HG03097 (cell line): ENCODE results near the gene TRPC3.
A peak's percentile ranks its signal among the peaks of the same experiment; 100 is the strongest.

ENCODE experiments used
- ATAC-seq: cut with Tn5 transposase; IDR thresholded peaks from one replicate; pipeline ENCODE4 v1.9.1; 2021; ENCODE audit not compliant: unreplicated experiment, low FRiP score

TRPC3 gene

DNA sequence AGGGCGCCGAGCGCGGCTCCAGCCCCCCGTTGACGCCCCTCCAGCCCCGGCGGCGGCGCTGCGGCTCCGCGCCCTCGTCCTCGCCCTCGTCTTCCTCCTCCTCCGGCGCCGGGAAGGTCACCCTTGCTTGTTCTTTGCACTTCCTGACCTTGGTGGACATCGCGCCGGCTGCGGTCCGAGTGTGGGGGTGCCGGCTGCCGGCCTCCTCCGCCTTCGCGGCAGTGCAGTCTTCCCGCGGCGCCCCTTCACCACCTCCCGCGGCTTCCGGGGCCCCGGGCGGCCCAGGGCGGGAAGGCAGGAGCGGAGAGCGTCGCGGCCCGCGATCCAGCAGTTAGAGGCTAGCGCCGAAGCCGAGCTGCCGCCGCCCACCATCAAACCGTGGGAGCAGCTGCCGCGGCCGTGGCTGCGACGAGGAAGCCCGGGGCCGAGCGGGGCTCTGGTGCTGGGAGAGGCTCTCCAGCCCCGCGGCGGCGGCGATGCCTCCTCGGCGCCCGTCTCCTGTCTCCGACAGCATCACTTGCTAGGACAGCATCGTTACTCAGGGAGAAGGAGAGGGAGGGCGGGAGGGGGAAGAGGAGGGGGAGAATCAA, at the start of gene TRPC3:
Gene TRPC3, minus strand, starts transcription at position 540 of the 590 bp plus-strand sequence. Its CDS starts 380 bp downstream, at position 160.
- no peak for ATAC-seq

DNA sequence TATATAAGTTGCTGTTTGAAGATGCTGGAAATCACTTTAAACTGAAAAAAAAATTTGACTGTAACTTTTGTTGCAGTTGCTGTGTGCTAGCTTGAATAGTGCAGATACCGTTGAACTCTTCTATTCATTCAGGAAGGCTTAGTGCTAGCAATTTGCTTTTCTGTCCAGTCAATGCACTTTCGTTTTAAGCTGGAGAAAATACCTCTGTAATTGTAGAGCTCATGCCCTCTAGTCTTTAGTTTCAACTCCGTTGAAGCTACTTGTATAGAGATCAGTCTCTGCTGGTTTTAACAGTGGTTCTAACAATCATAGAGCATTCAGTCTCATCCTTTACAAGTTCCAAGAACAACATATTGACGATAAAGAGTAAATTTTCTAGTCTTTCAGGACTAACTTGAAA, 49.0 kb upstream of the TRPC3 start:
- no peak for ATAC-seq

DNA sequence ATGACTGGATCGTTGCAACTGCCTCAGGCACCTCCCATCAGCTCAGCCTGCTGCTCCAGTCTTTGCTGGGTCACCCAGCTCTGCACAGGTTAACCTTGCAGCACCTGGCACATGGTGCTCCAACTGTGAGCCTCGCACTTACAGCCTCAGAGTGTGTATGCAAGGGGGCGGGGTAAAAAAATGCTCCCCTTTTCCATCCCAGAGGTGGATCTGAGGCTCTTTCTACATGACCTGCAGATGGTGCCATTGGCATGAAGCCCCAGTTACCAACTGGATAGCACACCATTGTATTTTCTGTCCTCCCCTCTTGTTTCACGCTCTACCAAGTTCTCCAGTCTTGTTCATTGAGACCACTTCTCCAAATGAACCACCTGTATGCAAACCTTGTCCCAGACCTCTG, 46.2 kb upstream of the TRPC3 start:
- ATAC-seq: no peak

GRCh38 chr4:121995790-121996537, 44.1 kb upstream of the TRPC3 start:
- ATAC-seq: no peak

DNA sequence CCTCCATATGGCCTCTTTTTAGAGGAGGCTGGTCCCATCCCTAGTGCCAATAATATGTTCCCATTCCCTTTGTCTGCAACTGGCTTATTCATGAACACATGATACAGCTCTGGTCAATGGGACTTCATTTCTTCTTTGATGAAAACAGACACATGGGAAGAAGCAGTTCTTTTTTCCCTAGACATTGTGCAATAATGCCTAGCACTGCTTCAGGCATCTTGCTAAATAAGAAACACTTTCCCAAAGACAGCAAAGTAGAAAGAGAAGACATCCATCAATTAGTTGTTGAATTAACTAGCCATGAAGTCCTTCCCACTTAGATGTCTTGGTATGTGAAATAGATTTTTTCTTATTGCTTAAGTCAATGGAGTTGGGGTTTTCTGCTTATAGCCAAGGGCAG, 40.1 kb upstream of the TRPC3 start:
- ATAC-seq: no peak

DNA sequence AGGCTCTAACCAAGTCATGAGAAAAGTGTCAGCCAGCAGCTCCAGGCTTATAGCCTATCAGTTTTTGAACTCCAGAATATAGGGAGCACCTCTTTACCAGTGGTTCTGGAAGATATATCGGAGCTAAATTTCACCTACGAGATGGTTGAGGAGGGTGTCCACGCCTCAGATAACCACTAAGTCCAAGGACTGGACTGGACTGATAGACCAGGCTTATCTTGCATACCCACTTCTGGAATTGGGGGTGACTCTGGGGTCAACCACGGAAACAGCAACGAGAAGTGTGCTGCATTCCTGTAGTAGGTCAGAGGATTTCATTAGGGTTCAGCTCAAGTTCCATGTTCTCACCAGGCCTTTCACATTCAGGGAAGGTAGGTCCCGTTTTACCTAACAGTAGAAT, 38.6 kb upstream of the TRPC3 start:
- no peak for ATAC-seq

DNA sequence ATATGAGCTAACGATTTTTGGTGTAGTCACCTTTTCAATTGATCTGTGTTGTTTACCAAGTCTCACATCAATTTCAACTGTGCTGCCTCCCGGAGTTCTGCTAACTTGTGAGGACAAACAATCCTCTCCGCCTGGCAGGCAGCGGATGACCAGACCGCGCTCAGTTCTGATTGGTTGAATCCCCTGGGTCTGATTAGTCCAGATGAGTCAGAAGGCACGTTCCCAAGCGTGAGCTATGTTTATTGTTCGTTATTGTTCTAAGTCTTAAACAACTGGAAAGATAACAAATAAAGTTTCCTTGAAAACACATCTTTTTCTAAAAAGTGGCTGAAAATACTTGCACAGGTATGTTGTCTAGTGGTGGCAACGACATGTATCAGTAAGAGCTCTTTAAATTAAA, 37.9 kb upstream of the TRPC3 start:
- no peak for ATAC-seq

DNA sequence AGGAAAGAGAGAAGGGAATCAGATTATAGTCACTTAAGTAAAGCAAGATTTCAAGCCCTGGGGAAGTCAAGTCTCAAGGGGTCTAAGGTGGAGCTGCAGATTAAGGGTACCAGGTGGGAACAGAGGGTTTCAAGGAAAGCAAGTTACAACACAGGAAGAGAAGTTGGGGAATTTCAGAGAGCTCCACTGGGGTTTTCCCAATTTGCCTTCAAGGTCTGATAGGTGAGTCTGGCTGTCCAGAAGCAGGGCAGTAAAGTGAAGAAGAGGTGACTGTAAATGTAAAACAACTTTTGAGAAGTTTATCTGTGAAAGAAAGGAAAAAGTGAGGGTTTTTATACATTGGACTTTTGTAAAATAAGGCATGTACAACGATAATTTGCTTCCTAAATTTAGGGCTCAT, 37.1 kb upstream of the TRPC3 start:
- no peak for ATAC-seq

GRCh38 chr4:121980643-121981042, 28.8 kb upstream of the TRPC3 start:
- ATAC-seq: no peak

GRCh38 chr4:121978172-121978516, 26.3 kb upstream of the TRPC3 start:
- peak; percentile 19 for ATAC-seq

DNA sequence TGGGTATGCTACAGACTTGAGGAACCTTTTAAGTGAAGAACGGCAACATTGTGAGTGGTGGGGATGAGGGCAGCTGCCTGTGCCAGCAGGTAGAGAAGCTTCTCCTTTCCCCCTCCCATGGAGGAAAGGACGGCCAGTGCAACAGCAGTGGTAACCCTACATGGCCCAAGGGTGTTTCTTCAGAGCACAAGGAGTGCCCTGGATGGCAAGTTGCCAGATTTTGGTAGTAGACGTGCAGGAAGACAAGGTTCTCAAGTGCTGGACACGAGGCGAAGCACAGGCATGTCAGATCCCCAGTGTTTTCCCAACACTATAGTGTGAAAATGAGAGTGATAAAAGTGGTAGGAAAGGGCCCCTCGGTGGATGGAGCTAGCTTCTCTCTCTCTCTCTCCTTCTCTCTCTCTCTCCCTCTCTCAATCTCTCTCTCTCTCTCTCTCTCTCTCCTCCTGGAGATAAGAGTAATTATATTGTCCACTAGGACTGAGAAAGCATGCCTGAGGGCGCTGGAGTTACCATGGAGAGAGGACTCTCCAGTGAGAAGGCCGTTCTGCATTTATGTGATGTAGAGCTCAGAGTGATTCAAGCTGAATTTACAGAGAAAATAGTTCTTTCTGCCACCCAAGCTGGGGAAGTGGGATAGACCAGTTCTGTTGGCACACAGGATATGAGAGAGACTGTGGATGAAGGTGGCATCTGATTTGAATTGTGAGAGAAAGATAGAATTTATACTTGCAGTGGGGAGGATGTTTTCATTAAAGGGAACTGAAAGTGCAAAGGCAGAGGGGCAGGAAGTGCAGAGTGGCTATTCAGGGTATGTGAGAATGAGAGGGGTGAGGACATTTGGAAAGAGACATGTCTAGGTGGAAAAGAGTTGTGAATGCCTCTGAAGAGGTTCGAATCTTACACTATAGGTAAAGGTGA, 25.7 kb upstream of the TRPC3 start:
- peak; percentile 97 for ATAC-seq

- ATAC-seq: no peak
These were observed 23.9 kb upstream of the TRPC3 start for GRCh38 chr4:121975784-121976183.

DNA sequence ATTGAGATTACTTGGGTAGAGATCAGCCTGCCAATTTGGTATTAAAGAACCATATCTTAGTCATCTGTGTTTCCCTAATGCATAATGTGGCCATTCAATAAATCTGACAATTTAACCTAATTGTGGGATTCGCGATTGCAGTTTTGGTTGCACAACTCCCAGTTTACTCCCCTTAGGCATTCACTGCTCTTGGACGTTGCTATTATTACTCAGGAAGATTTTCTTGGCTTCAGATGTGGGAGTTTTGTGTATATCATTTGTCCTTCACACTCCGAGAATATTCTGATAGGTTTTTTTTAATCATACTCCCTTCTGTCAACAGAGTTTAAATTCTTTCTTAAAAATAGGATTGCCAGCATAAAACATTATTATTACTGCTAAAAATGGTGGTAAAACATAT, 22.0 kb upstream of the TRPC3 start:
- no peak for ATAC-seq

DNA sequence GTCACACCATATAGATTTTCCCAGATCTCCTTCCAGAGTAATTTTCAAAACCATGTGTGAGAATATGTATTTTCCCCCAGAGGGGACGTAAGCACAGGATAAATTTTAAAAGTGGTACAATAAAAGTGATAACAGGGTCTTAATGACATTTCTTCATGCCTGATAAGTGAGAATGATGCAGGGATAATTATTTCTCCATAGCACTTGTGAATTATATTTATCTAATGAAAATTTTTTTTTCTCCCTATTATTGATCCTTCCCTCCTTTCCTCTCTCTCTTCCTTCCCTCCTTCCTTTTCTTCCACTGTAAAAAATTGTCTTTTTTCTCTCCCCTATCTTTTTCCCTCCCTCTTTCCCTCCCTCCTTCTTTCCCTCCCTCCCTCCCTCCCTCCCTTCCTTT, 17.0 kb upstream of the TRPC3 start:
- no peak for ATAC-seq

DNA sequence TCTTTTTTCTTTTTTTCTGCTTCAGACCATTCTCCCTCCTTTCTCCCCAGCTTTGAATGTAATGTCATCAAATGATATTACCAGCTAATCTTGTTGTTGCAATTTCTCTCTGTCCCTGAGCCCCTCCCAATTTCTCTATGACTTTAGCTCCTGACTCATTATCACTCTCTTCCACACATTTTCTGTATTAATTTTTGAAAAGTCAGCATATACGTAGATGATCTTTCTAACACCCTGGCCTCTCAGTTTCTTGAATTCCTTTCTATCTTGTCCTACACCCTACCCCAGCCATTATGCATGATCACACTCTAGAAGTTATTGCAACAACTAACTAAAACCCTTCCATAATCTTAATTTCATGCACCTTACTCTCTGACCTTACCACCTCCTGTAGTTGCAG, 13.1 kb upstream of the TRPC3 start:
- no peak for ATAC-seq

DNA sequence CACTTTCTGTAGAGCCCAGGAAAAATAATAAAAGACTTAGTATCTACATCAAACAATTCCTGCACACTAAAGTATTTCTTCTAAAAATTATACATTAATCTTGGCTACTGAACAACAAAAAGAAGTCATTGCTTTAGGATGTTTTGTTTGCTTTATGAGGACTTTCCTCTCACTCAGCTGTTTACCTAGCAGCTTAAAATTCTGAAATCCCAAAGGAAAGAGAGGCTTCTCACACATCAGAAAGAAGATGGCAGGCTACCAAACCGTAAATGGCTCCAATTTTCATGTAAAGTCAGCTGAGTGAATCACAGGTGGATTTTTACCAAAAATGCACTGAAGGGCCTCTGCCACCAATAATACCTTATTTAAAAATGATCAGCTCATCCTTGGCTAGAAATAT, 9.0 kb upstream of the TRPC3 start:
- ATAC-seq: no peak

- no peak for ATAC-seq
These were observed 6.9 kb upstream of the TRPC3 start for GRCh38 chr4:121958777-121959176.

DNA sequence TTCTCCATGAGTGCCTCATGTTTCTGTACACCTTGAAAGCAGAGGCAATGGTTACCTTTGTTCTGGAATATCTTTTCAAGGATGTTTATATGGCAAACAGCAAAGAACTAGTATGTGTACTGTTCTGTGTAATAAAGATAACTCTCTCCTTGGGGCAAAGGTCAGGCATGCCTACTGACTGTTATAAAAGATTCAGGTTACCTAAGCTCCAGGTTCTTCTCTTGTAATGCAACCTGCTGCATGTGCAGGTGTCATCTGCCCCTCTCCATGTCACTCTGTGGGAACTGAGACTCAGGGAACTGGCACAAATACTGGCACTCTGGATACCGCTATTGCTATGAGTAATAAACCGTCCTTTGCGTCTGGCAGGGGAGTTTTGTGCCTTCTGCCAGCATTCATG, 5.4 kb upstream of the TRPC3 start:
- ATAC-seq: no peak

- ATAC-seq: no peak
These were observed 2.0 kb upstream of the TRPC3 start for GRCh38 chr4:121953860-121954259.

DNA sequence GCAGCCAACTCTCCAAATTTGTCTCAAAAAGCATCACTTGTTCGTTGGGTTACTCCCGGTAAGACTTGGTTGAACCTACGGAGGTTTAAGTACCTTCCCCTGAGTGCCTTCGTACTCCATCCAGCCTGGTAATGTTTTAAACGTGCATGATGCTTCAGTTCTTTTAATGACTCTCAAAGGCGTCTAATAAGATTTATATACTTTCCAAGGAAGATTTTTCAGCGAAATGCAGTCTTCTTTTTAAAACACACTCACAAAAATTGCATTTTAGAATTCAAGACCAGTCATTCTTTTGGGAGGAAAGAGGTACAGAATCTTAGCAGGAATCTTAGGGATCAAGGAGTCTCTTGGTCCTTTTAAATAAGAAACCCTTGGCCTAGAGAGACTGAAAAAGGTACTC, 430 bp upstream of the TRPC3 start:
- no peak for ATAC-seq

DNA sequence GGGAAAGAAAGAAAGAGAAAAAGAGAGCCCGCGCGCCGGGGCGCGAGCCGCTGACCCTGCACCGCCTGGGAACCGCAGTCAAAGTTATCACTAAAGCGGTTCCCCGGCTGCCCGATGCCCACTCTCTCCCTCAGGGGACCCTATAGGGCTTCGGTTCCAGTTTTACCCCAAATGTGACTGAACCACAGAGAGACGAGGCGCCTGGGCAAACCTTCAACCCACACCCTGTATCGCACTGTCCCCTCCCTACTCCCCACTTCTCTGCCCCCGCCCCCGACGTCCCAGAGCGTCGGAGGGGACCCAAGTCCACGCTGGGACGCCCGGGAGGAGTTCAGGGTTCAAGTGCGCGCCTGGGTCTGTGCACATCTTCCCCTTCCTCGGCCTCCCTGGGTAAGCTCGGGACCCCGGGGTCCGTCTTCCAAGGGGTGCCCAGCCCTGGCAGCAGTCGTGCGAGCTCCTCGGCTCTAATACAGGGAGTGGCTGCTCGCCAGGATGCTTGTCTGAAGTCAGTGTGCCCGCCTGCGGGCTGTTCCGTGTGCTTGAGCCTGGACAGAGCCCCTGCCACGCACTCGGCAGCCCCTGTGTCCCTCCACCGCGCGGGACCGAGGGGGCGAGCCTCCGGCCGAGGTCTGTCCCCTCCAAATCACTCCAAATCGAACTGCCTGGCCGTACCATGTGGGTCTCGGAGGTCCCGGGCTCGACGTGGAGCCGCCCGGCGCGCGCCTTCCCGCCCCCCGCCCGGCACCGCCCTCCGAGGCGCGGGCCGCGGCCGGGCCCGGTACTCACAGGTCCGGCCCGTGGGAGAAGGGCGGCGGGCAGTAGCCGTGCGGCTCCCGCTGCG, 960 bp downstream of the TRPC3 start:
- ATAC-seq: no peak
